Measurements from ENCODE around the gene SPRR2G.

Gene SPRR2G

DNA sequence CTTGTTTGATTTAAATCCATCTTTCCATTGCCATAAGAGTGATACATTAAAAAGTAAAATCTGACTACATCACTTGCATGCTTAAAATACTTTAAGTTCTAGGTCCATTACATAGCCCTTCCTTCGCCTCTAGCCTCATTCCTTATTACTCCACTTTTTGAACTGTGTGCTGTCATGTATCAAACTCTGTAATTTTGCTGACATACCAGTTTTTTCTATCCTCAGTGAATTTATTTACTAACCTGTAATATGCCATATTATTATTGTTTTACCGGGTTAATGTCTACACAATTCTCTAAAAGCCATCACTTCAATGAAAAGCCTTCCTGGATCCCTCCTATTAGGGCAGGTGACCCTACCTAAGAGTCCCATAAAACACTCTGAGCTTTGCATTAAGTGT is 4.9 kb upstream of the SPRR2G start:
- Histone ChIP-seq H3K9me2 (replicated peaks; ENCODE audit: insufficient read depth, low read length) (no peaks in the 10 kb centered on the region), H3K4me3 (ENCODE audit: insufficient read depth, low read length, poor library complexity, severe bottlenecking) (no peak overlapping the region), H3K27me3 (ENCODE audit: low read length) (no peaks in the 10 kb centered on the region), H3K36me3 (ENCODE audit: low read length) (no peaks in the 10 kb centered on the region), H2AFZ (ENCODE audit: low read depth, low read length, severe bottlenecking) (no peak overlapping the region), H4K20me1 (ENCODE audit: low read depth, low read length) (no peaks in the 10 kb centered on the region), H3K79me2 (ENCODE audit: insufficient read depth, low read length) (no peaks in the 10 kb centered on the region), H3K27ac (ENCODE audit: low read depth, low read length) (no peak overlapping the region), H3K9ac (ENCODE audit: low read length) (no peak overlapping the region), H3F3A (ENCODE audit: insufficient read depth) (no peaks in the 10 kb centered on the region), H3K4me2 (ENCODE audit: low read depth, low read length, poor library complexity, severe bottlenecking) (no peak overlapping the region), H3K9me3 (ENCODE audit: insufficient read depth, low read length) (no peaks in the 10 kb centered on the region)
- TF ChIP-seq EZH2phosphoT487 (conservative IDR thresholded peaks at IDR 0.05; ENCODE audit: low read length): no peak
- TF ChIP-seq, protein P1, sequence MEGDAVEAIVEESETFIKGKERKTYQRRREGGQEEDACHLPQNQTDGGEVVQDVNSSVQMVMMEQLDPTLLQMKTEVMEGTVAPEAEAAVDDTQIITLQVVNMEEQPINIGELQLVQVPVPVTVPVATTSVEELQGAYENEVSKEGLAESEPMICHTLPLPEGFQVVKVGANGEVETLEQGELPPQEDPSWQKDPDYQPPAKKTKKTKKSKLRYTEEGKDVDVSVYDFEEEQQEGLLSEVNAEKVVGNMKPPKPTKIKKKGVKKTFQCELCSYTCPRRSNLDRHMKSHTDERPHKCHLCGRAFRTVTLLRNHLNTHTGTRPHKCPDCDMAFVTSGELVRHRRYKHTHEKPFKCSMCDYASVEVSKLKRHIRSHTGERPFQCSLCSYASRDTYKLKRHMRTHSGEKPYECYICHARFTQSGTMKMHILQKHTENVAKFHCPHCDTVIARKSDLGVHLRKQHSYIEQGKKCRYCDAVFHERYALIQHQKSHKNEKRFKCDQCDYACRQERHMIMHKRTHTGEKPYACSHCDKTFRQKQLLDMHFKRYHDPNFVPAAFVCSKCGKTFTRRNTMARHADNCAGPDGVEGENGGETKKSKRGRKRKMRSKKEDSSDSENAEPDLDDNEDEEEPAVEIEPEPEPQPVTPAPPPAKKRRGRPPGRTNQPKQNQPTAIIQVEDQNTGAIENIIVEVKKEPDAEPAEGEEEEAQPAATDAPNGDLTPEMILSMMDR (IDR thresholded peaks at IDR 0.05; ENCODE audit: insufficient read depth, low read length, poor library complexity, severe bottlenecking): no peak

DNA sequence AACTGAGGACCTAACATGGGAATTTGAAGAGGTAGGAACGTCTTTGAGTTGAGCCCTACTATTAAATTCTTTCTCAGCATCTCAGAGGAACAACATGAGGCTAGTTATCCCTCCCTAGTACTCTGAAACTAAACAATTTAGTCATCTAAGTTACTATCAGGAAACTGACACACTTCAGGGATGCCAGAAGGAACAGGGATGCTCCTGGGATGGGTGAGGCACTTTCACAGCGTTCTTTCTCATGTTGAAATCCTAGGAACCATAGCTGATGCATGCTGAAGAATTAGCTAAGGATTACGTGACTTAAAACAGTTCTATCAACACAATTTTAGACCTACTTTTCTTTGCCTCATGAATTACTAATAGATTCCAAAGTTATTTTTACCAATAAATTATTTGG is 1.8 kb upstream of the SPRR2G start:
- H3K27ac ChIP-seq (ENCODE audit: low read depth, low read length): no peak overlapping the region
- no peaks in the 10 kb centered on the region for H3K79me2 ChIP-seq (ENCODE audit: insufficient read depth, low read length)
- no peak overlapping the region for H2AFZ ChIP-seq (ENCODE audit: low read depth, low read length, severe bottlenecking)
- H3K9ac ChIP-seq (ENCODE audit: low read length): no peak overlapping the region
- H3K9me2 ChIP-seq (replicated peaks; ENCODE audit: insufficient read depth, low read length): no peaks in the 10 kb centered on the region
- no peaks in the 10 kb centered on the region for H4K20me1 ChIP-seq (ENCODE audit: low read depth, low read length)
- H3K27me3 ChIP-seq (ENCODE audit: low read length): no peaks in the 10 kb centered on the region
- H3K36me3 ChIP-seq (ENCODE audit: low read length): no peaks in the 10 kb centered on the region
- no peaks in the 10 kb centered on the region for H3F3A ChIP-seq (ENCODE audit: insufficient read depth)
- TF ChIP-seq EZH2phosphoT487 (conservative IDR thresholded peaks at IDR 0.05; ENCODE audit: low read length): no peak
- TF ChIP-seq, protein P1 (IDR thresholded peaks at IDR 0.05; ENCODE audit: insufficient read depth, low read length, poor library complexity, severe bottlenecking): no peak
- H3K4me3 ChIP-seq (ENCODE audit: insufficient read depth, low read length, poor library complexity, severe bottlenecking): no peak overlapping the region
- H3K9me3 ChIP-seq (ENCODE audit: insufficient read depth, low read length): no peaks in the 10 kb centered on the region
- no peak overlapping the region for H3K4me2 ChIP-seq (ENCODE audit: low read depth, low read length, poor library complexity, severe bottlenecking)

DNA sequence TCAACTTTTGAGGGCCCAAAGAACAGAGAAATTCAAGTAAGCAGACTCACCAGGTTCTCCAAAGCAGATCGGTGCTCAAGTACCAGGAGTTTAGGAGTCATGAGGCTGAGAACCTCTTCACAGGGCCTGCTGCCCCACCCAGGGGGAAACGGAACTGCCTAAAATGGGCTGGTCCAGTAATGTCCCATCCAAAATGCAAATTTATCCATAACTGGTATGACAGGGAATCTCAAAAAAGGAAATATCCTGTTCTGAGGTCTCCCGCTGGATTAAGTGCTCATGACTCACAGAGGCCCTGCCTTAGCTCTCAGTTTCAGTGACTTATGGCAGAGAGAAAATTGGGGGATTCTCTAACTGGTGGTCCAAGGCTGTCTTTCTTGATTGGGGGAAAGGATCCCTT is 9.3 kb downstream of the SPRR2G start:
- Histone ChIP-seq H3K79me2 (ENCODE audit: insufficient read depth, low read length) (no peaks in the 10 kb centered on the region), H2AFZ (ENCODE audit: low read depth, low read length, severe bottlenecking) (no peak overlapping the region), H3K9me2 (replicated peaks; ENCODE audit: insufficient read depth, low read length) (no peaks in the 10 kb centered on the region), H3K4me2 (ENCODE audit: low read depth, low read length, poor library complexity, severe bottlenecking) (no peak overlapping the region), H3K27me3 (ENCODE audit: low read length) (no peaks in the 10 kb centered on the region), H3K4me3 (ENCODE audit: insufficient read depth, low read length, poor library complexity, severe bottlenecking) (no peak overlapping the region), H3K9ac (ENCODE audit: low read length) (no peak overlapping the region), H4K20me1 (ENCODE audit: low read depth, low read length) (no peaks in the 10 kb centered on the region), H3K27ac (ENCODE audit: low read depth, low read length) (no peak overlapping the region), H3K9me3 (ENCODE audit: insufficient read depth, low read length) (no peaks in the 10 kb centered on the region), H3F3A (ENCODE audit: insufficient read depth) (no peaks in the 10 kb centered on the region), H3K36me3 (ENCODE audit: low read length) (no peaks in the 10 kb centered on the region)
- TF ChIP-seq EZH2phosphoT487 (conservative IDR thresholded peaks at IDR 0.05; ENCODE audit: low read length): no peak
- TF ChIP-seq, protein P1 (IDR thresholded peaks at IDR 0.05; ENCODE audit: insufficient read depth, low read length, poor library complexity, severe bottlenecking): no peak

Measured in SU-DHL-6 (cell line).